Sigmoid colon (tissue), 7 donors: Measurements from ENCODE around the gene LRGUK. TPM values are rescaled to one million over a fixed set of nuclear protein-coding genes. Genes with fewer than 3 reads are reported as not detected.

Experiments
- DNase-seq: peaks from one replicate; pipeline ENCODE4 v3.0.0-alpha.2; 2019
- H3K27ac ChIP-seq, 4 donors: fragments of 200-600 bp; sonication (generic); one replicate each; pipeline ENCODE4 v1.5.1; 2016 to 2019; ENCODE audit warnings: mild to moderate bottlenecking in 1 of 4
- H3K27me3 ChIP-seq, 3 donors: fragments of 200-600 bp; sonication (generic); one replicate each; pipeline ENCODE4 v1.5.1; 2019; ENCODE audit warnings: mild to moderate bottlenecking in 1 of 3
- H3K36me3 ChIP-seq, 4 donors: fragments of 200-600 bp; sonication (generic); one replicate each; pipeline ENCODE4 v1.5.1; 2016 to 2019
- H3K4me1 ChIP-seq, 4 donors: fragments of 200-600 bp; sonication (generic); one replicate each; pipeline ENCODE4 v1.5.1; 2017 to 2019
- H3K4me3 ChIP-seq, 4 donors: fragments of 200-600 bp; sonication (generic); one replicate each; pipeline ENCODE4 v1.5.1; 2017 to 2019; ENCODE audit warnings: mild to moderate bottlenecking in 2 of 4, moderate library complexity in 1 of 4
- H3K9me3 ChIP-seq, 4 donors: fragments of 200-600 bp in 3 of 4; sonication (generic) in 3 of 4; one replicate each; pipeline versions ENCODE4 v1.5.1 to v1.6.1; 2013 to 2019
- CTCF ChIP-seq, 4 experiments: fragments of 450-650 bp in 3 of 4; fragments of 200-600 bp in 1 of 4; IDR thresholded peaks; one replicate each; pipeline ENCODE4 v1.5.1; 2016 to 2019; ENCODE audit warnings: antibody characterized with exemption in 4 of 4, mild to moderate bottlenecking in 3 of 4, moderate library complexity in 2 of 4
- EP300 ChIP-seq, 4 donors: sonication (generic); formaldehyde crosslinking; IDR thresholded peaks; one replicate each; pipeline ENCODE4 v1.6.1; 2017; ENCODE audit warnings: antibody characterized with exemption in 4 of 4
- POLR2A ChIP-seq, 2 donors: fragments of 450-650 bp; IDR thresholded peaks; one replicate each; pipeline ENCODE4 v1.6.1; 2016; ENCODE audit warnings: antibody characterized with exemption in 2 of 2, mild to moderate bottlenecking in 2 of 2, moderate library complexity in 2 of 2
- POLR2AphosphoS5 ChIP-seq, 4 donors: sonication (generic); formaldehyde crosslinking; IDR thresholded peaks; one replicate each; pipeline ENCODE4 v1.6.1; 2017; ENCODE audit warnings: antibody characterized with exemption in 4 of 4
- WGBS, 2 donors: extraction: QIAGEN DNeasy Blood & Tissue Kit; methylation state at CpG; one replicate each; pipeline ENCODE4 v1.1.7; 2013; 5-methylcytosine and 5-hydroxymethylcytosine counted together
- intact Hi-C: fragments of 100-400 bp; cut with DNase I; formaldehyde crosslinking; loops from one replicate; pipeline ENCODE4 v1.15.1; 2023
- polyA plus RNA-seq, 3 donors: library from polyadenylated mRNA; stranded (reverse); fragments of 200-250 nt; gene quantifications; one replicate each; pipeline ENCODE4 v1.2.3, GENCODE V29; 2013
- total RNA-seq, 4 donors: library from RNA; depleted of rRNA; stranded (reverse); fragments of >200 nt; gene quantifications; one replicate each; pipeline ENCODE4 v1.1.0, GENCODE V29; 2016
- donor health status: healthy with polysubstance abuse.
- donor health status: Bipolar disorder and iron deficiency.
- donor health status: healthy.

LRGUK gene
- total and polyA plus RNA-seq, 7 donors: 0.03 to 0.71 (median 0.33) TPM; not detected in 2

GRCh38 chr7:134307320-134307719, 180.2 kb downstream of the LRGUK start:
- no peak for TF ChIP-seq POLR2AphosphoS5 (IDR thresholded peaks at IDR 0.05)
- no peak for TF ChIP-seq POLR2A (IDR thresholded peaks at IDR 0.05)
- TF ChIP-seq CTCF (IDR thresholded peaks at IDR 0.05): no peak
- no peak for TF ChIP-seq EP300 (IDR thresholded peaks at IDR 0.05)

DNA sequence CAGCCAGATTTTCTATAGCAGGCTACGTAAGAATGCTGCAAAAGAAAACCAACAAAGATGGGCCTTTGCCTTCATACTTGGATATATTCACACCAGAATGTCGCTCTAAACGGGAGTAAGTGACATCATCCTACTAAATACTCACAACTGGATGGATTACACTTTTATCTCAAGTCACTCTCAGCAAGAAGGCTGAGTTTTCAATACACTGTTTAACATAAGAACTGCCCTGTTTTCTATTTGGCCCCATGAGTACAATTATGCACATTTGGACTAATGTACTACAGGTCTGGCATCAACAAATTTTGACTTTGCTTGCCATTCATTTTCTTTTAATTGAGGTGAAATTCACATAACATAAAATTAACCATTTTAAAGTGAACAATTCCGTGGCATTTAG, 181.4 kb downstream of the LRGUK start:
- no peak overlapping the region for H3K4me3 ChIP-seq
- DNase-seq: no peak
- TF ChIP-seq POLR2A (IDR thresholded peaks at IDR 0.05) (no peak), POLR2AphosphoS5 (IDR thresholded peaks at IDR 0.05) (no peak), CTCF (IDR thresholded peaks at IDR 0.05) (no peak), EP300 (IDR thresholded peaks at IDR 0.05) (no peak)
- intact Hi-C loops: no loop called here
- no peaks in the 10 kb centered on the region for H3K9me3 ChIP-seq
- no peak overlapping the region for H3K27ac ChIP-seq
- H3K4me1 ChIP-seq: no peaks in the 10 kb centered on the region
- 94% methylated on average over 4 of the region's 4 CpGs for WGBS, 2 donors
- H3K36me3 ChIP-seq: peaks cover 0 to 27% (median 0%) of the 10 kb centered on the region in 4 donors
- H3K27me3 ChIP-seq: no peaks in the 10 kb centered on the region

More at GRCh38 chr7:134307320-134307719, 180.2 kb downstream of the LRGUK start:
- no peak for DNase-seq
- Histone ChIP-seq H3K27ac (no peak overlapping the region), H3K36me3 (peaks cover 0 to 32% (median 0%) of the 10 kb centered on the region in 4 donors), H3K9me3 (no peaks in the 10 kb centered on the region), H3K4me1 (no peaks in the 10 kb centered on the region), H3K27me3 (no peaks in the 10 kb centered on the region), H3K4me3 (no peak overlapping the region)
- intact Hi-C loops: no loop called here
- 81 to 91% methylated on average over 1 of the region's 1 CpG for WGBS, 2 donors

GRCh38 chr7:134311807-134312206, 184.7 kb downstream of the LRGUK start:
- intact Hi-C loops: loop anchor here (10.0 kb wide), 1 partner anchor 1057 kb away; the partner anchor contains the start of gene EXOC4
- Histone ChIP-seq H3K4me1 (peaks cover 0 to 13% (median 7%) of the 10 kb centered on the region in 4 donors), H3K4me3 (no peak overlapping the region), H3K9me3 (no peaks in the 10 kb centered on the region), H3K36me3 (peaks cover 0 to 11% (median 0%) of the 10 kb centered on the region in 4 donors), H3K27ac (no peak overlapping the region), H3K27me3 (no peaks in the 10 kb centered on the region)
- no peak for TF ChIP-seq POLR2A (IDR thresholded peaks at IDR 0.05)
- TF ChIP-seq POLR2AphosphoS5 (IDR thresholded peaks at IDR 0.05): no peak
- no peak for TF ChIP-seq CTCF (IDR thresholded peaks at IDR 0.05)
- no peak for TF ChIP-seq EP300 (IDR thresholded peaks at IDR 0.05)
- WGBS, 2 donors: 95 to 98% methylated on average over 4 of the region's 4 CpGs
- no peak for DNase-seq

- H3K36me3 ChIP-seq: peaks cover 0 to 11% (median 0%) of the 10 kb centered on the region in 4 donors
- H3K27ac ChIP-seq: no peak overlapping the region
- 81 to 89% methylated on average over 6 of the region's 6 CpGs for WGBS, 2 donors
- H3K4me3 ChIP-seq: no peak overlapping the region
- TF ChIP-seq POLR2AphosphoS5 (IDR thresholded peaks at IDR 0.05) (no peak), CTCF (IDR thresholded peaks at IDR 0.05) (no peak), EP300 (IDR thresholded peaks at IDR 0.05) (no peak), POLR2A (IDR thresholded peaks at IDR 0.05) (no peak)
- H3K9me3 ChIP-seq: no peaks in the 10 kb centered on the region
- DNase-seq: no peak
- intact Hi-C loops: loop anchor here (10.0 kb wide), 1 partner anchor 1058 kb away; the partner anchor contains the start of gene EXOC4
- H3K4me1 ChIP-seq: peaks cover 0 to 13% (median 8%) of the 10 kb centered on the region in 4 donors
- no peaks in the 10 kb centered on the region for H3K27me3 ChIP-seq
Observed at GRCh38 chr7:134312717-134313116, 185.6 kb downstream of the LRGUK start.

GRCh38 chr7:134313543-134313942, 186.4 kb downstream of the LRGUK start:
- intact Hi-C loops: loop anchor here (10.0 kb wide), 1 partner anchor 1059 kb away; the partner anchor contains the start of gene EXOC4
- H3K4me1 ChIP-seq: peaks cover 0 to 13% (median 8%) of the 10 kb centered on the region in 4 donors
- H3K27me3 ChIP-seq: no peaks in the 10 kb centered on the region
- H3K36me3 ChIP-seq: peaks cover 0 to 7% (median 0%) of the 10 kb centered on the region in 4 donors
- no peak for DNase-seq
- no peak overlapping the region for H3K4me3 ChIP-seq
- WGBS, 2 donors: 50 to 74% methylated on average over 1 of the region's 1 CpG
- H3K9me3 ChIP-seq: no peaks in the 10 kb centered on the region
- no peak overlapping the region for H3K27ac ChIP-seq
- no peak for TF ChIP-seq CTCF (IDR thresholded peaks at IDR 0.05)
- TF ChIP-seq POLR2A (IDR thresholded peaks at IDR 0.05): no peak
- no peak for TF ChIP-seq EP300 (IDR thresholded peaks at IDR 0.05)
- no peak for TF ChIP-seq POLR2AphosphoS5 (IDR thresholded peaks at IDR 0.05)
